GM12872 (cell line): ENCODE measurements around the gene FAM3C.

ENCODE experiments used
- CTCF ChIP-seq: IDR thresholded peaks from 3 replicates; pipeline ENCODE4 v1.5.1; 2011; ENCODE audit warnings: low read depth, mild to moderate bottlenecking, low read length, moderate library complexity; ENCODE audit not compliant: insufficient read depth

Gene FAM3C

GRCh38 chr7:121301446-121302213, 94.5 kb downstream of the FAM3C start:
- no peak for TF ChIP-seq CTCF

- no peak for TF ChIP-seq CTCF
Observed at GRCh38 chr7:121300685-121301420, 95.3 kb downstream of the FAM3C start.
